ENCODE measurements around the gene LRRC9.
"Not testable (repeated sequence)": the region's sequence is repeated elsewhere in the genome, so short reads cannot be mapped to it uniquely, and the experiment has no call there.

LRRC9 gene

GRCh38 chr14:59959668-59960067 is 39.7 kb downstream of the LRRC9 start:
- DNase-seq, result no peak

GRCh38 chr14:59961518-59962062 is 41.6 kb downstream of the LRRC9 start:
- DNase-seq, result no peak

GRCh38 chr14:59964251-59965007 is 44.5 kb downstream of the LRRC9 start:
- no peak for DNase-seq

GRCh38 chr14:59969319-59969718 is 49.4 kb downstream of the LRRC9 start:
- DNase-seq, result no peak

- no peak for DNase-seq
Observed at GRCh38 chr14:59981564-59981963, 61.6 kb downstream of the LRRC9 start.

- DNase-seq, result no peak
Observed at GRCh38 chr14:59983048-59983447, 63.1 kb downstream of the LRRC9 start.

GRCh38 chr14:59986556-59987059 is 66.7 kb downstream of the LRRC9 start:
- no peak for DNase-seq

GRCh38 chr14:59997449-59997848 is 77.5 kb downstream of the LRRC9 start:
- no peak for DNase-seq

GRCh38 chr14:59997966-59998365 is 78.0 kb downstream of the LRRC9 start:
- DNase-seq, result no peak

GRCh38 chr14:59998564-59998963 is 78.6 kb downstream of the LRRC9 start:
- DNase-seq, result peak; percentile 80

GRCh38 chr14:60002819-60003492 is 83.0 kb downstream of the LRRC9 start:
- peak; percentile 95 for DNase-seq

GRCh38 chr14:60003991-60004390 is 84.0 kb downstream of the LRRC9 start:
- no peak for DNase-seq

GRCh38 chr14:60008042-60008441 is 88.1 kb downstream of the LRRC9 start:
- DNase-seq, result no peak

- DNase-seq, result not testable (repeated sequence)
Observed at GRCh38 chr14:60010263-60010662, 90.3 kb downstream of the LRRC9 start.

- no peak for DNase-seq
Observed at GRCh38 chr14:60014402-60014801, 94.5 kb downstream of the LRRC9 start.

GRCh38 chr14:60021619-60022018 is 101.7 kb downstream of the LRRC9 start:
- no peak for DNase-seq

GRCh38 chr14:60025571-60025970 is 105.6 kb downstream of the LRRC9 start:
- DNase-seq, result no peak

GRCh38 chr14:60035177-60035576 is 115.2 kb downstream of the LRRC9 start:
- DNase-seq, result no peak

GRCh38 chr14:60047976-60048375 is 128.0 kb downstream of the LRRC9 start:
- not testable (repeated sequence) for DNase-seq

- DNase-seq, result no peak
Observed at GRCh38 chr14:60051721-60052221, 131.8 kb downstream of the LRRC9 start.

- no peak for DNase-seq
Observed at GRCh38 chr14:60058087-60058486, 138.1 kb downstream of the LRRC9 start.

- no peak for DNase-seq
Observed at GRCh38 chr14:60061371-60061770, 141.4 kb downstream of the LRRC9 start.

GRCh38 chr14:60064491-60065072 is 144.6 kb downstream of the LRRC9 start:
- peak; percentile 38 for DNase-seq

Data from NCI-H82 (cell line).